GM12865 (cell line): ENCODE data around the gene ATP6V1G3.

ENCODE experiments used
- DNase-seq: peaks from one replicate; pipeline ENCODE4 v3.0.0; 2010; ENCODE audit warnings: low read depth
- H3K4me3 ChIP-seq: 2 replicates; pipeline ENCODE4 v1.5.1; 2011; ENCODE audit warnings: mild to moderate bottlenecking, low read depth, low read length, control low read depth
- TF ChIP-seq, protein P1 (sequence below): IDR thresholded peaks from 2 replicates; pipeline ENCODE4 v1.5.1; 2011; ENCODE audit warnings: low read length, control low read depth, low read depth, inconsistent platforms; ENCODE audit not compliant: insufficient read depth; ENCODE audit errors: missing control alignments

ATP6V1G3 gene

DNA sequence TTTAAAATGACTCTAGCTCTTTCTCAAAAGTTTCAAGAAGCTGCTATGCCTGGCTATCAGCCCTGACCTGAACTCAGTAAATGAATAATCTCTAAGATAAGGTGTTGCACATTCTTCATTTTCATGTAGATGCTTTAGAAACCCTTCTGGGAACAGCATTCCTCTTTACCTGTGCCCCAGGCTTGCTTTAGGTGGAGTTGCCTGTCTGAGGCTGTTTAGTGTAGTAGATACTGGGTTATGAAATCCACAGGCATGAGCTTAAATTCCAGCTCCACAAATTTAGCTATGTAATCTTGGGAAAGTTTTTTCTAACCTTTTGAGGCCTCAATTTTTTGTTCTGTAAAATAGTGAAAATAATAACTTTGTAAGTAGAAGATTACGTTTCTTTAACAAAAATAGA, 41.6 kb downstream of the ATP6V1G3 start:
- H3K4me3 ChIP-seq = no peak overlapping the region
- TF ChIP-seq, protein P1, sequence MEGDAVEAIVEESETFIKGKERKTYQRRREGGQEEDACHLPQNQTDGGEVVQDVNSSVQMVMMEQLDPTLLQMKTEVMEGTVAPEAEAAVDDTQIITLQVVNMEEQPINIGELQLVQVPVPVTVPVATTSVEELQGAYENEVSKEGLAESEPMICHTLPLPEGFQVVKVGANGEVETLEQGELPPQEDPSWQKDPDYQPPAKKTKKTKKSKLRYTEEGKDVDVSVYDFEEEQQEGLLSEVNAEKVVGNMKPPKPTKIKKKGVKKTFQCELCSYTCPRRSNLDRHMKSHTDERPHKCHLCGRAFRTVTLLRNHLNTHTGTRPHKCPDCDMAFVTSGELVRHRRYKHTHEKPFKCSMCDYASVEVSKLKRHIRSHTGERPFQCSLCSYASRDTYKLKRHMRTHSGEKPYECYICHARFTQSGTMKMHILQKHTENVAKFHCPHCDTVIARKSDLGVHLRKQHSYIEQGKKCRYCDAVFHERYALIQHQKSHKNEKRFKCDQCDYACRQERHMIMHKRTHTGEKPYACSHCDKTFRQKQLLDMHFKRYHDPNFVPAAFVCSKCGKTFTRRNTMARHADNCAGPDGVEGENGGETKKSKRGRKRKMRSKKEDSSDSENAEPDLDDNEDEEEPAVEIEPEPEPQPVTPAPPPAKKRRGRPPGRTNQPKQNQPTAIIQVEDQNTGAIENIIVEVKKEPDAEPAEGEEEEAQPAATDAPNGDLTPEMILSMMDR = no peak
- DNase-seq = no peak

DNA sequence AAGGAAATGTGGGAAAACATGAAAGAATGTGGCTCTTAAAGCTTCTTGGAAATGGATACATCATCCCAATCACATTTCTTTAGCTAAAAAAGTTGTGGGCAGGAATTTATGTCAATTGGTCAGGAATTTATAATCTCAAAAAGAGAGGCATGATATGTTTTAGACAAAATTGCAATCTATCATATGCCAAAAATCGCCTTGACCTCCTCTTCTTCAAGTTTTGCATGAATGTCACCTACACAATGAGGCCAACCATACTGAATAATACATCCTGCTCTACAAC, 42.4 kb downstream of the ATP6V1G3 start:
- DNase-seq = no peak
- TF ChIP-seq, protein P1 = no peak
- H3K4me3 ChIP-seq = no peak overlapping the region

DNA sequence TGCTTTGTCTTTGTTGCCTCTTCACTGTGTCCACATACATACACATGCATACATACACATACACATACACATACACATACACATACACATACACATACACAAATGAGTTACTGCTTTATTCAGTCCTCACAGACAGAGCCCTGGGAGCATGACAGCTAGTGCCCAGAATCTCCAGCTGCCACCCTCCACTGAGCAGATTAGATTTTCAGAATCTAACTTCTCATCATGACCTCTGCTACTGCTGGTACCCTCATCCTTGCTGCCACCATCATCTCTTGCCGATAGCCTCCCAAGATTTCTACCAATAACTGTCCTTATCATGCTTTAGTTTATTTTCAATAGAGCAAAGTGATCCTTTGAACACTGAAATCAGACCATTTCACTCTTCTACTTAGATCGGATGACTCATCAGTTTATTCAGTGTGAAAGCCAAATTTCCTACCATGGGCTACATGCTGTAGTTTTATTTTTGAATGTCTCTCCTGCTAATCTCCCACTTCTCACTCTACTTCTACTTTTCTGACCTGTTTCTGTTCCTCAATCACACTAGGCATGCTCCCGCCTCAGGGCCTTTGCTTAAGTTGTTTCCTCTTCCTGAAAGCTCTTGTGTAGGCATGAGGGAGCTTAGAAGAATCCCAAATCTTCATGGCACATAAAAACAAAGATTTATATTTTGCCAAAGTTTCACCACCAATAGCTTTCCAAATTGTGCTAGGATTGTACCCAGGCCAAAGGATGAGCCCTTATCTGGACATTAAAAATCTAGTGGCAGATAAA, 43.0 kb downstream of the ATP6V1G3 start:
- DNase-seq = peak; percentile 19
- TF ChIP-seq, protein P1 = no peak
- no peak overlapping the region for H3K4me3 ChIP-seq

DNA sequence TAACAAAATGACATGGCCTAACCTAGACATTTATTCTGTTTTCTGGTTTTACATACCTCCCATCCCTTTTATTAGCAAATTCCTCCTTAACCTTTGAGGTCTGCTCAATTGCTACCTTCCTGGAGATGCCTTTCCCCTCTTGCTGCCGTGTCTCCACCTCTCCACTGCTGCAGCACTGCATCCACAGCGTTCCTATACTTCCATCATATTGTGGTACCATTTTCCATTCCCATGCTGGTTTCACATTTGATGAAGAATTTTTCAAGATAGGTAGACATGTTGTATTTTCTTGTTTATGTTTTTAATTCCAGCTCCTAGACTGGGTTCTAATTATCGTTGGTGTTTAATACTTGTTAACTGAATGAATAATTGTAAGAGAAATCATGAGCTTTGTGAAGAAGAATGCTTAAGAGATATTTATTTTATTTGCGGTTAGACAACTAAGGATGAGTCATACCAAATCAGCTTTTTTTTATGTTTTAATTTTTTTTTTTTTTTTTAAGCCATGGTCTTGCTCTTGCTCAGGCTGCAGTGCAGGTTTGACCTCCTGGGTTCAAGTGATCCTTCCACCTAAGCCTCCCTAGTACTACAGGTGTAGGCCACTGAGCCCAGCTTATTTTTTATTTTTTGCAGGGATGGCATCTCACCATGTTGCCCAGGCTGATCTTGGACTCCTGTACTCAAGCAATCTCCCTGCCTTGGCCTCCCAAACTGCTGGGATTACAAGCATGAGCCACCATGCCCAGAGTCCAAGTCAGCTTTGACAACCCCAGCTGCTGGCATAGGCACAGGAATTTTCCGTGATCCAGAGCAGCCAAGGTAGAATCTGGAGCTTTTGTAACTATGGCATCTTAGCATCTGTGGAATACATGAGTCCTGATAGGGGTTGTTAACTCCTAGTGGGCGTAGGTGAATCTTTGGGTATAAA, 44.0 kb downstream of the ATP6V1G3 start:
- H3K4me3 ChIP-seq = no peak overlapping the region
- DNase-seq = no peak
- TF ChIP-seq, protein P1 = no peak

DNA sequence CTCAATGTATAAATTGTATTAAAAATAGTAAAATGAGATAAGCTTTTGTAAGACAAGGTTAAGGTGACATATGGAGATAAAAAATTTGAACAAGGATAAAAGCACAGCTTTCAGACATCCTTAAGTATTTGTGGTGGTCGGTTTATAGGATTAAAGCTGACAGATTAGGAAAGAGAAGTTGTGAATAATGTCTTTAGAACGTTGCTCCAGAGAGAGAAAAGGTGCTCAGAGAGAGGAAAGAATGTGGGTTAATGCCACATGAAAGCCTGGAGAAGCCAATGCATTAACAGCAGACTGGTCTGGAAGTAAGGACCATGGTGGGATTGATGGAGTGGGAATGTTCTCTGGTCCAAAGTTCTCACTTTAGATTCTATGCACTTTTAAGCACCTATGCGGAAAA, 44.8 kb downstream of the ATP6V1G3 start:
- DNase-seq = no peak
- TF ChIP-seq, protein P1 = no peak
- no peak overlapping the region for H3K4me3 ChIP-seq

DNA sequence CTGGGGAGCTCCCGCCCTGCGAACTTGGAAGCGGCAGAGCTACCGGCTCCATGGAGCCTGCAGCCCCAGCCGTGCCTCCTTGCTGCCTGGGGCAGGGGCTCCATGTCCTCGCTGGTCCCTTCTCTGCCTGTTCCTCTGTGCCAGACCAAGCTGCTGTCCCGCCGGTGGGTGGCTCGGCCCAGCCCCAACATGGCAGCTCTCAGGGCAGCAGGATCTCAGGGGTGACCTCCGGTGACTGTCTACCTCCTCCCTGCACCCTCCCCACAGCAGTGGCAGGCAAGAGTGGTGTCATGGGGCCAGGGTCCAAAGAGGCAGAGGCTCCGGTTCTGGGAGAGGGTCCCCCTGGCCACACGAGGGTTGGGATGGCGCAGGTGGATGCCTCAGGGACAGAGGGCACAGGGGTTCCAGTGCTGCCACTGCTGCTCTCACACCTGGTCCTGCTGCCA, 45.8 kb downstream of the ATP6V1G3 start:
- no peak overlapping the region for H3K4me3 ChIP-seq
- DNase-seq = no peak
- TF ChIP-seq, protein P1 = no peak

DNA sequence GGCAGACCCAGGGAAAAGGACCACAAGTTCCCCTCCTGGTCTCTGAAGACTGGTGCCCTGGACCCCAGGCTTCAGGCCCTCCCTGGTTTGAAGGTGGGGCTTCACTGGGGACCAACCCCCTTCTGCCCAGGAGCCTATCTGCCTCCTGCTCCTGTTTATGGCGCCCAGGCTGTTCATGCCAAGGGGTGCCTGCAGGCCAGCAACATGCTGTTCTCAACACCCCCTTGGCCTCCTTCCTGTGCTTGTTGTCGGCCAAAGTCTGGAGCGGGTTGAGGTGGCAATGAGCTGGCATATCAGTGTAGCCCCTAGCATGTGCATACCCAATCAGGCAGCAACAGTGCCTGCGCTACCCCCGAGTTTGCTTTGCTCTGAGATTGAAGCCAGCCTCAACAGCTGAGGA, 46.3 kb downstream of the ATP6V1G3 start:
- no peak overlapping the region for H3K4me3 ChIP-seq
- DNase-seq = no peak
- TF ChIP-seq, protein P1 = no peak
